GM19035 (cell line): ENCODE data around the gene TTBK2.

Experiments used
- ATAC-seq: cut with Tn5 transposase; IDR thresholded peaks from one replicate; pipeline ENCODE4 v1.9.1; 2021; ENCODE audit not compliant: unreplicated experiment

Gene TTBK2

DNA sequence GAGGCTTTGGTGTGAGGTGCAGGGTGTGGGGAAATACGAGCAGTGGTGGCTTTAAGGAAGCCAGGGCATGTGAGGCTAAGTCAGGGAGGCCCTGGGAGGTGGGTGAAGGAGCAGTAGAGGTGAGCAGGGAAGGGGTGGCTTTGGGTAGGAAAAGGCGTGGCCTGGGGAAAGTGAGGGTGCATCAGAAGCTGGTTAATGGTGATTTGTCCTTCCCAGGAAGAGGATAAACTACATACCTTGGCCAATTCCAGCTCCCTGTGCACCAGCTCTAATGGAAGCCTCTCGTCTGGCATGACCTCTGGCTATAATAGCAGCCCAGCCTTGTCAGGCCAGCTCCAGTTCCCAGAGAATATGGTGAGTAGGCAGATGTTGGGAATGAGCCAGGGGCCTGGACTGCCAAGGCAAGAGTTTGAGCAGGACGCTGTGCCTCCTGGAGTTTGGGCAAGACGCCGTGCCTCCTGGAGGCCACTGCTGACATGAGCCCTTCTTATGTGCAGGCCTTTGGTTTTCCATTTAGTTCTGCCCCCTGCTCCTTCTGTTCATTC is 225.0 kb downstream of the TTBK2 start:
- no peak for ATAC-seq

GRCh38 chr15:42694398-42694797 is 226.2 kb downstream of the TTBK2 start:
- ATAC-seq: no peak

DNA sequence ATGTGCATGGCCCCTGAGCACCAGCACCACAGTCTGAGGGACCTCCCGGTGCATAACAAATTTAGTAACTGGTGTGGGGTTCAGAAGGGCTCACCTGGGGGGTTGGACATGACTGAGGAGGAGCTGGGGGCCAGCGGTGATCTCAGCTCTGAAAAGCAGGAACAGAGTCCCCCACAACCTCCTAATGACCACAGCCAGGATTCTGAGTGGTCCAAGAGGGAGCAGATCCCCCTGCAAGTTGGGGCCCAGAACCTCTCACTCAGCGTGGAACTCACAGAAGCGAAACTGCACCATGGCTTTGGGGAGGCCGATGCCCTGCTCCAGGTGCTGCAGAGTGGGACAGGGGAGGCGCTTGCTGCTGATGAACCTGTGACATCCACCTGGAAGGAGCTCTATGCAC is 226.6 kb downstream of the TTBK2 start:
- no peak for ATAC-seq

- ATAC-seq: no peak
Measured at GRCh38 chr15:42693496-42693895, 227.1 kb downstream of the TTBK2 start.

DNA sequence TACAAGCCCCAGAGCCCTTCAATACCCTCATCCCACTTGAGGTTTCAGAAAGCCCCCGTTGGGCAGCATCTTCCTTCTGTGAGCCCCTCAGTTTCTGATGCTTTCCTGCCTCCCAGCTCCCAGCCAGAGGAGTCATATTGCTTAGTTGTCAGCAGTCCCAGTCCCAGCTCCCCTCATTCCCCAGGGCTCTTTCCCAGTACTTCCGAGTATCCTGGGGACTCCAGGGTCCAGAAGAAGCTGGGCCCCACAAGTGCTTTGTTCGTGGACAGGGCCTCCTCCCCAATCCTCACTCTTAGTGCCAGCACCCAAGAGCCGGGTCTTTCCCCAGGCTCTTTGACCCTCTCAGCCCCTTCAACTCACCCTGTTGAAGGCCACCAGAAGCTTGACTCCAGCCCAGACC is 227.6 kb downstream of the TTBK2 start:
- no peak for ATAC-seq

DNA sequence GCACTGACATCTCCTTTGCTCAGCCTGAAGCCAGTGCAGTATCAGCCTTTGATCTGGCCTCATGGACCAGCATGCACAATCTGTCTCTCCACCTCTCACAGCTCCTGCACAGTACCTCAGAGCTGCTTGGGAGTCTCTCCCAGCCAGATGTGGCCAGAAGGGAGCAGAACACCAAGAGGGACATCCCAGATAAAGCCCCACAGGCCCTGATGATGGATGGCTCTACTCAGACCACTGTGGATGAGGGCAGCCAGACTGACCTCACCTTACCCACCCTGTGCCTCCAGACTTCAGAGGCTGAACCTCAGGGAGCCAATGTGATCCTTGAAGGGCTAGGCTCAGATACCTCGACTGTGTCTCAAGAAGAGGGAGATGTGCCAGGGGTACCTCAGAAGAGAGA is 228.0 kb downstream of the TTBK2 start:
- ATAC-seq: no peak

- no peak for ATAC-seq
Measured at GRCh38 chr15:42691770-42692169, 228.8 kb downstream of the TTBK2 start.

GRCh38 chr15:42691308-42691707 is 229.3 kb downstream of the TTBK2 start:
- ATAC-seq: no peak
